A549 (cell line): ENCODE measurements around the gene PTPRE.

Source experiments
- CBX2 ChIP-seq: fragments of 200-600 bp; sonication (generic); IDR thresholded peaks from 2 replicates; pipeline ENCODE4 v1.6.1; 2016; ENCODE audit warnings: low read depth, mild to moderate bottlenecking, borderline replicate concordance
- CEBPB ChIP-seq, 2 experiments: fragments of >200 bp in 1 of 2; sonication (Bioruptor Twin) in 1 of 2; formaldehyde crosslinking in 1 of 2; IDR thresholded peaks; 2 replicates each; pipeline ENCODE4 v1.6.1; 2012 to 2016
- CTCF ChIP-seq: fragments of >200 bp; sonication (Bioruptor Twin); formaldehyde crosslinking; IDR thresholded peaks from 3 replicates; pipeline ENCODE4 v1.5.1; 2016
- EP300 ChIP-seq, 2 experiments: fragments of >200 bp; sonication (Bioruptor Twin); formaldehyde crosslinking; IDR thresholded peaks; 2 replicates in 1 of 2; 3 replicates in 1 of 2; pipeline ENCODE4 v1.6.1; 2016 to 2017
- MAX ChIP-seq: IDR thresholded peaks from 2 replicates; pipeline ENCODE4 v1.6.1; 2012
- PHF8 ChIP-seq: fragments of 200-600 bp; sonication (generic); IDR thresholded peaks from 2 replicates; pipeline ENCODE4 v1.6.1; 2016; ENCODE audit warnings: low read depth, mild to moderate bottlenecking, antibody characterized with exemption, moderate library complexity, borderline replicate concordance
- POLR2A ChIP-seq: IDR thresholded peaks from 2 replicates; pipeline ENCODE4 v1.6.1; 2012; ENCODE audit warnings: mild to moderate bottlenecking, low read length
- RCOR1 ChIP-seq: fragments of 150-350 bp; IDR thresholded peaks from 2 replicates; pipeline ENCODE4 v1.6.1; 2014; ENCODE audit warnings: antibody characterized with exemption, low read length, low read depth

GRCh38 chr10:127976701-127977356 lies 69.9 kb downstream of the PTPRE start:
- no peak for TF ChIP-seq CEBPB (IDR thresholded peaks at IDR 0.05)
- no peak for TF ChIP-seq CTCF
- no peak for TF ChIP-seq EP300 (IDR thresholded peaks at IDR 0.05)
- no peak for TF ChIP-seq PHF8
- TF ChIP-seq MAX, result no peak
- TF ChIP-seq POLR2A, result no peak
- no peak for TF ChIP-seq RCOR1
- no peak for TF ChIP-seq CBX2
